ENCODE measurements around the gene ERFE.

GRCh38 chr2:238126338-238126737 is 32.4 kb upstream of the ERFE start:
- TF ChIP-seq EZH2 (IDR thresholded peaks at IDR 0.05; ENCODE audit: insufficient read depth, poor library complexity, severe bottlenecking) = no peak
- no peak for TF ChIP-seq EZH2phosphoT487 (IDR thresholded peaks at IDR 0.05; ENCODE audit: insufficient read depth, low read depth)
